Left renal pelvis (tissue), 4 donors: ENCODE results near the gene SH3BP5. TPM values are rescaled to one million over a fixed set of nuclear protein-coding genes. Genes with fewer than 3 reads are reported as not detected.

Experiments
- DNase-seq, 4 donors: peaks; one replicate each; pipeline ENCODE4 v3.0.0-alpha.2; 2013; ENCODE audit warnings: low read depth in 4 of 4, low spot score in 3 of 4
- polyA plus RNA-seq, 4 donors: library from polyadenylated mRNA; unstranded; fragments of 120-200 nt; gene quantifications; one replicate each; pipeline ENCODE4 v1.2.1, GENCODE V29; 2013; ENCODE audit not compliant: insufficient read length in 4 of 4

The SH3BP5 gene
- polyA plus RNA-seq, 4 donors = 44.2 to 90.0 (median 63.1) TPM

GRCh38 chr3:15279671-15280402 is 52.5 kb downstream of the SH3BP5 start:
- no peak for DNase-seq

GRCh38 chr3:15279205-15279604 is 53.2 kb downstream of the SH3BP5 start:
- DNase-seq = no peak

GRCh38 chr3:15277861-15278500 is 54.4 kb downstream of the SH3BP5 start:
- no peak for DNase-seq

GRCh38 chr3:15276028-15276724 is 56.2 kb downstream of the SH3BP5 start:
- no peak for DNase-seq

GRCh38 chr3:15273227-15273626 is 59.2 kb downstream of the SH3BP5 start:
- DNase-seq = no peak

GRCh38 chr3:15272426-15273196 is 59.8 kb downstream of the SH3BP5 start:
- DNase-seq = no peak

GRCh38 chr3:15271785-15272381 is 60.5 kb downstream of the SH3BP5 start:
- no peak for DNase-seq

- no peak for DNase-seq
Observed at GRCh38 chr3:15271030-15271429, 61.4 kb downstream of the SH3BP5 start.

- no peak for DNase-seq
Observed at GRCh38 chr3:15269091-15269989, 63.0 kb downstream of the SH3BP5 start.

GRCh38 chr3:15268033-15268631 is 64.3 kb downstream of the SH3BP5 start:
- DNase-seq = peak; percentile 48 to 70 (median 64)

GRCh38 chr3:15267502-15267901 is 64.9 kb downstream of the SH3BP5 start:
- DNase-seq = no peak

GRCh38 chr3:15266510-15267376 is 65.6 kb downstream of the SH3BP5 start:
- no peak for DNase-seq

- no peak for DNase-seq
Observed at GRCh38 chr3:15265655-15266509, 66.5 kb downstream of the SH3BP5 start.

- no peak for DNase-seq
Observed at GRCh38 chr3:15264486-15264885, 67.9 kb downstream of the SH3BP5 start.

GRCh38 chr3:15263926-15264325 is 68.5 kb downstream of the SH3BP5 start:
- no peak for DNase-seq

GRCh38 chr3:15263120-15263519 is 69.3 kb downstream of the SH3BP5 start:
- DNase-seq = no peak

GRCh38 chr3:15262021-15262420 is 70.4 kb downstream of the SH3BP5 start:
- DNase-seq = no peak
